Activated T-cell treated with anti-CD3 and anti-CD28 coated beads, Interleukin-2, amount 50 U/mL, for 4 hours (primary cell): ENCODE measurements around the gene CLEC4F. TPM values are rescaled to one million over a fixed set of nuclear protein-coding genes. Genes with fewer than 3 reads are reported as not detected.

ENCODE experiments used
- ATAC-seq, 2 donors: fragments of 200-7000 bp; cut with Tn5 transposase; one replicate each; pipeline ENCODE4 v1.10.0; 2021
- DNase-seq: peaks from one replicate; pipeline ENCODE4 v3.0.0-alpha.2; 2020
- H3K27me3 Mint-ChIP-seq: one replicate; pipeline ENCODE4 v1.8.0; 2021; ENCODE audit warnings: low read depth, mixed read lengths
- H3K36me3 Mint-ChIP-seq: one replicate; pipeline ENCODE4 v1.8.0; 2022; ENCODE audit warnings: mixed read lengths; ENCODE audit not compliant: insufficient read depth
- H3K4me1 Mint-ChIP-seq: one replicate; pipeline ENCODE4 v1.8.0; 2021; ENCODE audit warnings: low read depth, mixed read lengths
- H3K4me3 Mint-ChIP-seq: one replicate; pipeline ENCODE4 v1.8.0; 2021; ENCODE audit warnings: mild to moderate bottlenecking, moderate library complexity, mixed read lengths
- H3K9me3 Mint-ChIP-seq: one replicate; pipeline ENCODE4 v1.8.0; 2021; ENCODE audit warnings: mixed read lengths
- total RNA-seq, 3 donors: library from RNA; stranded (reverse); gene quantifications; one replicate each; pipeline ENCODE4 v1.2.1, GENCODE V29; 2021

CLEC4F gene
- total RNA-seq, 3 donors from 2014 or later, result not detected

DNA sequence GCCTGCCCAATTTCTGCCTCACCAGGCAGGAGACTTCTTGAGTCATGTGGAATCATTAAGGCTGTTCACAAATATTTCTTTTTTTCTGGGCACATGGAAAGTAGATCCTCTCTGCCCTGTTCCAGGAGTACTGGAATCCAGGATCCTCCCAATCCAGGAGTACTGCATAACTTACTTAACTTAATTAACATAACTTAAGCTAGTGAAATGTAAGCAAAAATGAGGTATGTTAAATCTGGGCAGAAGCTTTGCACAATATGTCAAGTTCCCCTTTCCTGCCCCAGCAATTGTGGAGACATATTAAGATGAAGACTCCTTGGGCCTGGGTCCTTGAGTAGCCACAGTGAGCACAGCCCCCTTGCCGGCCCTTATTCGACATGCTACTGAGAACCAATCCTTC lies 12.0 kb upstream of the CLEC4F start:
- no peaks in the 10 kb centered on the region for H3K9me3 Mint-ChIP-seq
- no peak overlapping the region for H3K4me3 Mint-ChIP-seq
- no peaks in the 10 kb centered on the region for H3K4me1 Mint-ChIP-seq
- H3K36me3 Mint-ChIP-seq, result no peaks in the 10 kb centered on the region
- ATAC-seq, result no peak
- no peak for DNase-seq
- H3K27me3 Mint-ChIP-seq, result peaks cover 3% of the 10 kb centered on the region

DNA sequence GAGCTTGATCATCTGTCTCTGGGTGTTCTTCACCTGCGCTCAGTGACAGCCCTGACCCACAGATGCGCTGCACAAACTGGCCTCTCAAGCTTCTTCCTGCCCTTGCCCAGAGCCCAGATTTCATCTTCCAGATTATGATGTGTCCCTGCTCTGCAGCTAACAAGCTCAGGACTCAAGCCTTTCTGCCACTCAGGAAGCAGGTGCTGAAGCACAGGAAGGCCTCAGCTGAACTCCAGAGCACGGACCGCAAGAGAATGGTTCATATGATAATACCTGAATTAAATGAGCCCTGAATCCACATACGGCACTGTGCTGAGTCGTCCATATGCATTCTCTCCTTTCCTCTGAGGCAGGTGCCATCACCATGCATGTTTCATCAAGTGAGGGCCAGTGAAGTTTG lies 11.5 kb upstream of the CLEC4F start:
- ATAC-seq, result no peak
- no peak for DNase-seq
- Mint-ChIP-seq H3K9me3 (no peaks in the 10 kb centered on the region), H3K27me3 (peaks cover 3% of the 10 kb centered on the region), H3K36me3 (no peaks in the 10 kb centered on the region), H3K4me3 (no peak overlapping the region), H3K4me1 (peaks cover 3% of the 10 kb centered on the region)

DNA sequence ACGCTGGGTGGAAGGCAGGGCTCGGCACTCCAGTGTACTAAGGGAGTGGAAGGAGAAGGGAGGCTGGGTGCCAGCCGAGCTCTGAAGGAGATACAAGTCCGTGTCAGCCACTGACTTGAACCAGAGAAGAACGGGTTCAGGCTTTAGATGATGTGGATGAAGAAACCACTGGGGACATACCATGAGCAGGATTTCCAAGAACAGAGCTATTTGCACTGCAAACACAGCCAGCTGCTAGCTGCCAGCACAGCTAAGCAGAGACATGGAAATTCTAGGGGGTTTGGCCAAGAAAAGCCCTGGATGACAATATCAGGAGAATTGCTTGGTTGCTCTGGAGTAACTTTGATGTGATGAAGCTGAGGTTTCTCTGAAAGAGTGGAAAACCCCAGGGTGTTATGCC lies 10.0 kb upstream of the CLEC4F start:
- H3K36me3 Mint-ChIP-seq, result no peaks in the 10 kb centered on the region
- DNase-seq, result no peak
- H3K27me3 Mint-ChIP-seq, result peaks cover 3% of the 10 kb centered on the region
- H3K4me1 Mint-ChIP-seq, result peaks cover 5% of the 10 kb centered on the region
- no peak for ATAC-seq
- H3K4me3 Mint-ChIP-seq, result no peak overlapping the region
- H3K9me3 Mint-ChIP-seq, result no peaks in the 10 kb centered on the region

DNA sequence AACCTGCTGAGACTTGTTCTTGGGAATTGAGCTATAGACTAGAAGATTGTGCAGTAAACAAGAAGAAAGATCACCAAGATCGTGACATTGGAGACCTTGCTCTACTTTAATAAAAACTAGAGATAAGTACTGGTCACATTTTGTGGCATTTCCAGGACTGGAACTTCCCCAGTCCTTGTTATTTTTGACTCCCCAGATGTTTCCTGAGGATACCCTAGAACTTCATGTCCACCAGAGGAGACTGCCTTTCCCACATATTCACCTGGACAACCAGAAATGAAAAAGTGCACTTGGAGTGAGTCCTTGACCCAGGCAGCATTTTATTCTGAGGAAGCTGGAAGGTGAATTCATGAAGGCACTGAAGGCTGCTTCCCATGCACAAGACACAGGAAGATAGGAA lies 9.5 kb upstream of the CLEC4F start:
- no peak for DNase-seq
- Mint-ChIP-seq H3K4me1 (peaks cover 5% of the 10 kb centered on the region), H3K36me3 (no peaks in the 10 kb centered on the region), H3K4me3 (no peak overlapping the region), H3K27me3 (peaks cover 3% of the 10 kb centered on the region), H3K9me3 (no peaks in the 10 kb centered on the region)
- no peak for ATAC-seq

DNA sequence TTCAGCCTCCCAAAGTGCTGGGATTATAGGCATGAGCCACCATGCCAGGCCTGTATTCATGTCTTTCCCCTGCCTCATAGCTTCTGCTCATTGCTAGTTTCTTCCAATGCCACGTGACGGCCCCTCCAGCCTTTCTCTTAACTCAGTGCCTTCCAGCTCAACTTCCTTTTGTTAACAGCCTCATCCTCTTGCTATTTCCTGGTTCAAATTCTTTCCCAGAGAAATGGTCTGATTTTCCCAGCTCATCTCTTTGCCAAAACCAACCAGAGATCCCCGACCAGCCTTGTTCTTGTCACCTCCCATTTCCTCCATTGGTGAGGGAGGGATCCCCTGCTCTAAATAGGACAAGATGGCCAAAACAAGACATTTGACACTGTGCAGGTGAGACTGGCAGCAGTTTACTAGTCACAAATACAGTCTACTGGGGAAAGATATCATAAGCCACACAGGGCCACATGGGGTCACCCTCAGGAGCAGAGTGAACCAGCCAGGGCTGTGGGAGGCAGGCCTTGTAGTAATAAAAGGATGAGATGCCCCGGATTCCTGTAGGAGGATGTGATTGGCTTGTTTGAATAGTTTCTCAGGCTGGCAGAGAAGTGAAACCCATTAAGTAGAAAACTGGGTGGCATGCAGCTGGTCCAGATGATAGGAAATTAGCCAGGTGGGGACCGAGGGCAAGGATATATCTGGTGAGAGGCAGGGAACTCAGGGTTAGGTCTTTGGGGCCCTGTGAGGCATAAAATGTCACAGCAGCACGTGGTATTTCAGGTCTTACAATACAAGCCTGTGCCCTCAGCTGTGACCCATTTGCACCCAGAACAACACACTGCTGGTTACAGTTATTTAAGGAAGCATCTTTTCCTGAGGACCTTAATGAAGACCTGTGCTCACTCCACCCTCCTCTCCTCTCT lies 8.8 kb upstream of the CLEC4F start:
- no peak for ATAC-seq
- Mint-ChIP-seq H3K4me3 (no peak overlapping the region), H3K36me3 (no peaks in the 10 kb centered on the region)

DNA sequence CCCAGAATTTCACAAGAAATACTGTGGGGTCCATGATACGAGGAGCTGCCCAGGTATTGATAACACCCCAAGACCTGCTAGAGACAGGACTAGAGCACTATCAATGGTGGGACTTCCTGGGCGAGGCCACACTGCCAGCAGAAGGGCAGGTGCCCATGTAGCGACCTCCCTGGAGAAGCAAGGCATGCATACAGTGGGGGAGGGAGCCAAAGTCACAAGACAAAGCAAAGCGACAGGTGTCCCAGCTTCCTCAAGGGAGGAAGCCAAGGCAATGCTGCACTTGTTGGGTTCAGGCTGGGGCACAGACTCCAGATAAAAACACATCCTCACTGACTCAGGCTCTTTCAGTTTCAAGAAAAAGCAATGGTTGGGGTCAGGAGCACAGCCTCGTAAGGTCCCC lies 7.7 kb upstream of the CLEC4F start:
- no peaks in the 10 kb centered on the region for H3K27me3 Mint-ChIP-seq
- H3K9me3 Mint-ChIP-seq, result no peaks in the 10 kb centered on the region

More for the DNA sequence above, 8.8 kb upstream of the CLEC4F start:
- no peak for DNase-seq
- peaks cover 5% of the 10 kb centered on the region for H3K4me1 Mint-ChIP-seq
- H3K27me3 Mint-ChIP-seq, result peaks cover 3% of the 10 kb centered on the region
- no peaks in the 10 kb centered on the region for H3K9me3 Mint-ChIP-seq

DNA sequence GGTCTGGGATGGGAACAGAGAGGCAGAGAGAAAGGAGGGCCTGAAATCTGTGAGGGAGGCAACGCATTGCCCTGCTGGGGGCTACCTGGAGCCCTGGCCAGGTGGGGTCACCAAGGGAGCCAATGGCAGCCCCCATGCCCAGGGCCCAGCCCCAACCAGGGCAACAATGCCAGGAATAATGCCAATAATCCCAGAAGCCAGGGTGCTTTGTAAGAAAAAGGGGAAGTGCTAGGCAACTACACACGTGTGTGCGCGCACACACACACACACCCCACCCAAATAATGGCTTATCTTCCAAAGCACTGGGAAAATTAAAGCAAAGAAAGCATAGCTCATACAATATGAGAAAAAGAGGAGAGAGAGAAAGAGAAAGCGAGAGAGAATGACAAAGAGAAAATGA lies 7.0 kb upstream of the CLEC4F start:
- Mint-ChIP-seq H3K27me3 (no peaks in the 10 kb centered on the region), H3K9me3 (no peaks in the 10 kb centered on the region), H3K4me1 (peaks cover 5% of the 10 kb centered on the region), H3K4me3 (no peak overlapping the region), H3K36me3 (no peaks in the 10 kb centered on the region)
- ATAC-seq (no peak), DNase-seq (no peak)

More for the DNA sequence above, 7.7 kb upstream of the CLEC4F start:
- H3K4me1 Mint-ChIP-seq, result peaks cover 5% of the 10 kb centered on the region
- H3K4me3 Mint-ChIP-seq, result no peak overlapping the region
- ATAC-seq (no peak), DNase-seq (no peak)
- no peaks in the 10 kb centered on the region for H3K36me3 Mint-ChIP-seq

DNA sequence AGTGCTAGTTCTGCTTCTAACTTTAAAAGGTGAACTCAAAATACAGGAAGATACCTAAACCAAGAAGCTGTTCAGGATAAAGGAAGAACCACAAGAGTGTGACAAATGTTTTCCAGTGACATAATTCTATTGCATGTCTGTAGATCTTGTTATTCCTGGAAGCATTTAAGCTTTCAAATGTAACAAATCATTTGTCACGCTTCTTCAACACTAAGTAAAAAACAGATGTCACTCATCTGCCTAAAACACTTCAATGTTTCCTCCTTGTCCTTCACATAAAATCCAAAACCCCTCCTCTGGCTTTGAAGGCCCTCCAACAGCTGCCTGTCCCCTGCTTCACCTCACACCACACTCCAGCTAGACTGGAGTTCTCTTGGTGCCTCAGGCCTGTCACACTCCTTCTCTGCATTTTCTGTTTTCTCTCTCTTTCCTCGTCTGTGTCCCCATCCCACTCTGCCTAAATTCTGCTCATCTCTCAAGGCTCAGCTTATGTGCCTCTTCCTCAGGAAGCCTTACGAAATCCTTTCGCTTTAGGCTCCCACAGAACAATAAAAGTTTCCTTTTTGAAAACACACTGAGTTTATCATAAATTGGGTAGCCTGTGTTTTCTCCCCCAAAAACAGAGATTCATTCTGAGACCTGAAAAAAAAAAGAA lies 6.4 kb upstream of the CLEC4F start:
- ATAC-seq (peak; percentile 35 to 58), DNase-seq (no peak)
- Mint-ChIP-seq H3K9me3 (no peaks in the 10 kb centered on the region), H3K4me3 (no peak overlapping the region), H3K36me3 (no peaks in the 10 kb centered on the region), H3K27me3 (no peaks in the 10 kb centered on the region), H3K4me1 (peaks cover 5% of the 10 kb centered on the region)

DNA sequence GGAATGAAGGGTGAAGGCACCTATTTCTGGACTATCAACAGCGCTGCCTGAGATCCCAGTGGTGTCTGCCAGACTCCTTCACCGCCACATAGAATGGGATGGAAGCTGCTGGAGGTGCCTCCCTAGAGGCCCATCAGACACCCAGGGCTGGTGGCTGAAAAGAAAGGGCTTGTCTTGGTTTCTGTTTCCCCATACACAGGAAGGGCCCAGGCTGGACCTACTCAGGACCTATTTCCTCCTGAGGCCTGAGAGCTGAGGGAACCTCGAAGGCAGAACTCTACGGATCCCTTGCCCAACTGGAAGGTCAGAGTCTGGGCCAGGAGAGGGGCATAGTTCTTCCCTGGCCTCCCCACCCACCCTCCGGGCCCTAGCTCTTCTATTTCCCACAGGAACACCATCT lies 2.9 kb upstream of the CLEC4F start:
- peaks cover 5% of the 10 kb centered on the region for H3K4me1 Mint-ChIP-seq
- no peak overlapping the region for H3K4me3 Mint-ChIP-seq
- ATAC-seq (no peak), DNase-seq (no peak)
- H3K9me3 Mint-ChIP-seq, result no peaks in the 10 kb centered on the region
- no peaks in the 10 kb centered on the region for H3K27me3 Mint-ChIP-seq
- no peaks in the 10 kb centered on the region for H3K36me3 Mint-ChIP-seq

DNA sequence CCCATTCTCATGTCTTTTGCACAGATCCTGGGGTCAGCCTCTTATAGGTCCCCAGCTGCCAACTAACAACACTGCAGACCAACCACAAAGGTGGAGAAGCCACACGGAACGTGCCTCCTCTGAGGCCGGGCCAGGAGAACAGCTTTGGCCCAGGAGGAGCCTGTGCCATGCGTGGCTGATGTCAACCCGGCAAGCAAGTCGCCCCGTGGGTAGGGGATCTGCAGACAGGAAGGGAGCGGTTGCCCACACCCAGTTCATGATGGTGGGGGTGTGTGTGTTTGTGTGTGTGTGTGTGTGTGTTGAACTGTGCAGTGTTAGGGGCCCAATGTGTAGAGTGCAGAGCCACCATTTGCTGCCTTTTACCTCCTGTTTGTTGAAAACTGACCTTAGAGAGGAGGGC lies 2.4 kb upstream of the CLEC4F start:
- no peaks in the 10 kb centered on the region for H3K27me3 Mint-ChIP-seq
- peaks cover 5% of the 10 kb centered on the region for H3K4me1 Mint-ChIP-seq
- DNase-seq (no peak), ATAC-seq (no peak)
- H3K9me3 Mint-ChIP-seq, result no peaks in the 10 kb centered on the region
- no peaks in the 10 kb centered on the region for H3K36me3 Mint-ChIP-seq
- no peak overlapping the region for H3K4me3 Mint-ChIP-seq

DNA sequence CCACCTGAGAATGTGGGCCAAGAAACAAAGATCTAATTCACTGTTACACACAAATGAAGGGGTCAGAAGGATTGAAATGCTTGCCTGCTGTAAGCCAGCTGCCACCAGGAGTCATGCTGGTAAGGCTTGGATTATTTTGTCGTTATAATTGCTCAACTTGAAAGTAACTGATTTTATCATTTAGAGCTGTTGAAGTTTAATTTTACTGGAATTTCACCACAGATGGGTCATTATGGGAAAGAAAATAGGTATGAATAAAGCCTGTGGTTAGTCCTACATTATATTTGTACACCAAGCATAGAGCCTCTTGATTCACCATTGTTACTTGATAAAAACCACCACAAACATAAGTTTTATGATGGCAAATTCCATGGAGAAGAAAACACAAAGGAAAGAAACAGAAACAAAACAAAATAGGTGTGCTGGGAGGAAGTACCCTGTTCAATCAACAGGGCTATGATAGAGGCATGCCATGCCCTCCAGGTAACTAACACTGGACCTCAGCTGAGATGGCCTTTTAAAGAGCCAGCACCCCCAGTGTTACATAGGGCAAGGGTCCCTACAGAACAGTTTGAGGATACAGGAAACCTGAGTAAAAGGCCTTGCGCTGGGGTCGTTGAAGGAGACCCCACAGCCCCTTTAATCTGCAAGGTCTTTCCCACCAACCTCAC lies 3.0 kb downstream of the CLEC4F start:
- peaks cover 3% of the 10 kb centered on the region for H3K27me3 Mint-ChIP-seq
- no peak overlapping the region for H3K4me3 Mint-ChIP-seq
- DNase-seq (no peak), ATAC-seq (no peak)
- no peaks in the 10 kb centered on the region for H3K36me3 Mint-ChIP-seq
- no peaks in the 10 kb centered on the region for H3K9me3 Mint-ChIP-seq
- no peaks in the 10 kb centered on the region for H3K4me1 Mint-ChIP-seq

DNA sequence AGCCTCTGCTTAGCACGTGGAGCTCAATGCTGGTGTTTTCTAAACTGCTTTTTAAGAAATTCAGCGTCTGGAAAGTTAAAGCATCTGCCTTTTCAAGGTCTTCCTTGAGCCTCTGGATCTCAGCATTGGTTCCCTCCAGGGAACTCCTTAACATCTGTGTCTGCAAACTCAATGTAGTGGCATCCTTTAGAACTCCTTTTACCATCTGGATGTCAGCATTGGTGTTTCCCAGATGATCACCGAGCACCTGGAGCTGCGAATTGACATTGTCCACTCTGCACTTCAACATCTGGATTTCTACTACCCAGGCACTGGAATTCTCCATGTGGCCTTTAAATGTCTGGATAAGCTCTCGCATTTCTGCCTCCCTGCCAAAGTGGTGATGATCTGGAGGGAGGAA lies 3.7 kb downstream of the CLEC4F start:
- ATAC-seq (no peak), DNase-seq (no peak)
- Mint-ChIP-seq H3K36me3 (no peaks in the 10 kb centered on the region), H3K9me3 (no peaks in the 10 kb centered on the region), H3K27me3 (peaks cover 3% of the 10 kb centered on the region), H3K4me1 (no peaks in the 10 kb centered on the region), H3K4me3 (no peak overlapping the region)

DNA sequence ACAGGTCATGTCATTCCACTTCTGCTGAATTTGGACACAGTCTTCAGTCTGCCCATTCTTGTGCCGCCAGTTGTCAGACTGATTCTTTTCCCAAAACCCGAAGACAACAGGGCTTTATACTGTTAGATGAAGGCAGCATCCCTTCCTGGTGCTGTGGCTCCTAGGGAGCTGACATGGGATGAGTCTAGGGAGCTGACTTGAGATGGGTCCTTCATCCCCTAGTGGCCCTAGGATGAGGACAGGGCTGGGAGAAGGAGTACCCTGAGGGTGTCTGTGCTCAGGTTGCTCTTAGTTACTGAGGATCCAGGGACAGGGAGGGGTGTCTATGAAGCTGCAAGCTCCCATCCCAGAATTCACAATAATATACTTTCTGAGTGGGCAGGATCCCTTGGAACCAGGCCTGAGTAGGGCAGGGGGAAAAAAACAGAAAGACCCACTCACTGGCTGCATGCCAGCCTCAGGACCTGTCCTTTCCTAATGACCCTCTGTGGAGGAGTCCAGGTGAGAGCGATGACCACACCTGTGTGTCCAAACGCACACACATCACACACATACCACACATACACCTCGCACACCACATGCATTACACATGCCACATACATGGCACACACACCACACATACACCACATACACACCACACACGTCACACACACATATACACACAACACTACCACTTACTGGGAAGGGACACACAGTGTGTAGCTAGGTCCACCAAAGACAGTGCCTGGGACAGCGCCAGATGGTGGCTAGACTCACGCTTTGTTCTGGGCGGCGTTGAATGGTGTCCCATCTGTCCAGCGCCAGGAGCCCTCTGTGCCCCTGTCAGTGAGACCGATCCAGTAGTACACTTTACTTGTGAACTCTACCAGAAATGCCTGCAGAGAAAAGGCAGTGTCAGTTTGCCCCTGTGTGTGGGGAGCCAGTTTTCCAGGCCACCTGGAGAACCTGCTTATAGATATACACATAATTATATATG lies 11.1 kb downstream of the CLEC4F start:
- Mint-ChIP-seq H3K4me3 (no peak overlapping the region), H3K27me3 (peaks cover 13% of the 10 kb centered on the region), H3K36me3 (no peaks in the 10 kb centered on the region), H3K4me1 (no peaks in the 10 kb centered on the region), H3K9me3 (no peaks in the 10 kb centered on the region)
- no peak for ATAC-seq
- DNase-seq, result no peak

DNA sequence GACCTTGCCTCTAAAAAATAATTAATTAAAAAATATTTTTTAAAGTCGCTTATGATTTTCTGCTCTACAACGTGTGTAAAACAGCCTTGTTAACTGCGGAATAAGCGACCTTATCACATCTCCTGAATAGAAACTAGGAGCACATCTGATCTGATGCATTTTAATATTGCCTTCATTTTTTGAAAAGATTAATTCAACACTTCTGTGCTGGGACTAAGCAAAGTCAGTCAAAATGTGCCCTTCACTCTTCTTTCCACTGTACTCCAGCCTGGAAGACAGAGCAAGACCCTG lies 12.6 kb downstream of the CLEC4F start:
- no peaks in the 10 kb centered on the region for H3K4me1 Mint-ChIP-seq
- H3K4me3 Mint-ChIP-seq, result no peak overlapping the region
- no peaks in the 10 kb centered on the region for H3K9me3 Mint-ChIP-seq
- DNase-seq, result no peak
- ATAC-seq, result no peak
- H3K27me3 Mint-ChIP-seq, result peaks cover 12% of the 10 kb centered on the region
- H3K36me3 Mint-ChIP-seq, result no peaks in the 10 kb centered on the region
